AG04449 (cell line): ENCODE results near the gene DCAF11.

Experiments
- CTCF ChIA-PET: fragments of 350-600 bp; formaldehyde crosslinking; extraction: SDS; loops from one replicate; lab custom pipeline; 2021; ENCODE audit warnings: antibody characterized with exemption; lab: Yijun Ruan, JAX
- POLR2A ChIA-PET: fragments of 400-600, 350-600 bp; formaldehyde crosslinking; extraction: SDS; loops from one replicate; lab custom pipeline; 2020; ENCODE audit warnings: antibody characterized with exemption, inconsistent platforms; lab: Yijun Ruan, JAX
- DNase-seq: peaks from one replicate; pipeline ENCODE4 v3.0.0-alpha.2; 2010; ENCODE audit warnings: low read depth, low spot score
- H3K4me3 ChIP-seq: 2 replicates; pipeline ENCODE4 v1.5.1; 2011; ENCODE audit warnings: low read depth, mild to moderate bottlenecking, control low read depth, low read length
- TF ChIP-seq, protein P1 (sequence below): IDR thresholded peaks from one replicate; pipeline ENCODE4 v1.5.1; 2011; ENCODE audit warnings: mild to moderate bottlenecking, moderate library complexity, low read length, control low read depth, inconsistent platforms; ENCODE audit not compliant: insufficient read depth; ENCODE audit errors: missing control alignments

DCAF11 gene

DNA sequence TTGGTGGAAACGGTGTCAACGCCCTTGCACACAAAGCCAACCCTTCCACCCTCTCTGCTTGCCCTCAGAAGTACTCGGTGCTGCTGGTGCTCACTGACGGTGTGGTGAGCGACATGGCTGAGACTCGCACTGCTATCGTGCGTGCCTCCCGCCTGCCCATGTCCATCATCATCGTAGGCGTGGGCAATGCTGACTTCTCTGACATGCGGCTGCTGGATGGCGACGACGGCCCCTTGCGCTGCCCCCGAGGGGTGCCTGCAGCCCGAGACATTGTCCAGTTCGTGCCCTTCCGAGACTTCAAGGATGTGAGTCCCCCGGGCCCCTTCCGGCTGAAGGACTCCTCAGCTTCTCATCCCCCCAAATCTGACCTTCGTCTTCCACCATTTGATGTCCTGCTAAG lies 37.5 kb upstream of the DCAF11 start:
- ChIA-PET CTCF (interaction anchor here (0.6 to 3.4 kb wide), 2 partner anchors 13 to 31 kb away, joined by 4 to 19 read pairs; no protein-coding TSS in a partner anchor), POLR2A (no interaction called here)
- no peak overlapping the region for H3K4me3 ChIP-seq
- DNase-seq = no peak
- TF ChIP-seq, protein P1, sequence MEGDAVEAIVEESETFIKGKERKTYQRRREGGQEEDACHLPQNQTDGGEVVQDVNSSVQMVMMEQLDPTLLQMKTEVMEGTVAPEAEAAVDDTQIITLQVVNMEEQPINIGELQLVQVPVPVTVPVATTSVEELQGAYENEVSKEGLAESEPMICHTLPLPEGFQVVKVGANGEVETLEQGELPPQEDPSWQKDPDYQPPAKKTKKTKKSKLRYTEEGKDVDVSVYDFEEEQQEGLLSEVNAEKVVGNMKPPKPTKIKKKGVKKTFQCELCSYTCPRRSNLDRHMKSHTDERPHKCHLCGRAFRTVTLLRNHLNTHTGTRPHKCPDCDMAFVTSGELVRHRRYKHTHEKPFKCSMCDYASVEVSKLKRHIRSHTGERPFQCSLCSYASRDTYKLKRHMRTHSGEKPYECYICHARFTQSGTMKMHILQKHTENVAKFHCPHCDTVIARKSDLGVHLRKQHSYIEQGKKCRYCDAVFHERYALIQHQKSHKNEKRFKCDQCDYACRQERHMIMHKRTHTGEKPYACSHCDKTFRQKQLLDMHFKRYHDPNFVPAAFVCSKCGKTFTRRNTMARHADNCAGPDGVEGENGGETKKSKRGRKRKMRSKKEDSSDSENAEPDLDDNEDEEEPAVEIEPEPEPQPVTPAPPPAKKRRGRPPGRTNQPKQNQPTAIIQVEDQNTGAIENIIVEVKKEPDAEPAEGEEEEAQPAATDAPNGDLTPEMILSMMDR = no peak

DNA sequence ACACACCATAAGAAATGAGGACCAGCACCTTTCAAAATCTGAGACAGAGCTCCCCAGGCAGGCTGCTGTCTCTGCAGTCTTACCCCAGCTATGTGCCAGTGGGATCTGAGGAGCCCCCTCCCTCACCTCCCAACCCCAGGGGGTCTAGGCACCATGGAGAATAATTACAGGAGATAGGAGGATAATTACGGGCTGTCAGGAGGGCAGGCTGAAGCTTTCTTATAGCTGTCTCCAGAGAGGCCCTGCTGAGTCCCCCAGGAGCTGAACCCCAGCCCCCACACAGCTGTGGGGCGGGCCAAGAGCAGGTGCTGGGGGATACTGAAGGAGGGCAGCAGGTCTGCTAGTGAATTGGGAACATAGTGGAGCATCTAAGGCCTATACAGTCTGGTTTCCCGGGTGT lies 36.4 kb upstream of the DCAF11 start:
- no peak overlapping the region for H3K4me3 ChIP-seq
- TF ChIP-seq, protein P1 = no peak
- CTCF ChIA-PET = interaction anchor here (6.5 kb wide), 1 partner anchor 14 kb away, joined by 121 read pairs; the partner anchor contains the start of gene PCK2
- no peak for DNase-seq
- POLR2A ChIA-PET = no interaction called here

DNA sequence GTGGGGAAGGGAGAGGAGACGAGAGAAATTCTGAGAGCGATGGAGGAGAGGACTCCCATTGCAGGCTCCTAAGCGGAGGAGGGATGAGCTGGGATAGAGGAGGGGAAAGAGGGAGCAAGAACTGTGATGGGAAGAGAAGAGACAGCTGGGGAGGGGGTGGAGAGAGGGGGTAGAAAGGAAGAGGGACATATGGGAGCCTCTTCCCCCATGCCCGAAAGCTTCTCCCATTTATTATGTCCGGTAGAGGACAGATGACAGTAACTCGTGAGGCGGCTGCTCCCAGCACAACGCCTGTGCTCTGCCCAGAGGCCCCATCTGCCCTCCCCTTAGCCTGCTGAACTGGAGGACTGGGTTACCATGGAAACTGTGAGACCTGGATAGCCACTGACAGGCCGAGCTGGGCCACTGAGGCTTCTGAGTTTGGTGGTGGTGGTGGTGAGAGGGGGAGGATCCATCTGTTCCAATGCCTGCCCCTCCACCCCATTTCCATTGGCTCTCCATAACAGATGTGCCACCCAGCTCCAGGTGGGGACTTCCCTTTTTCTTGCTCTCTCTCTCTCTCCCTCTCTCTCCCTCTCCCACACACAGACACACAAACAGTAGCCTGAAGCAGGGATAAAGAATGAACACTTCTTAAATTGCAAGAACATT lies 35.0 kb upstream of the DCAF11 start:
- TF ChIP-seq, protein P1 = no peak
- no peak overlapping the region for H3K4me3 ChIP-seq
- ChIA-PET POLR2A (interaction anchor here (0.6 to 1.2 kb wide), 2 partner anchors 11 to 14 kb away, joined by 3 read pairs; partner anchors contain the start of gene PCK2), CTCF (interaction anchor here (1.0 to 6.5 kb wide), 7 partner anchors 9 to 254 kb away, joined by 3 to 121 read pairs (median 23); partner anchors contain the start of gene PCK2)
- DNase-seq = no peak

DNA sequence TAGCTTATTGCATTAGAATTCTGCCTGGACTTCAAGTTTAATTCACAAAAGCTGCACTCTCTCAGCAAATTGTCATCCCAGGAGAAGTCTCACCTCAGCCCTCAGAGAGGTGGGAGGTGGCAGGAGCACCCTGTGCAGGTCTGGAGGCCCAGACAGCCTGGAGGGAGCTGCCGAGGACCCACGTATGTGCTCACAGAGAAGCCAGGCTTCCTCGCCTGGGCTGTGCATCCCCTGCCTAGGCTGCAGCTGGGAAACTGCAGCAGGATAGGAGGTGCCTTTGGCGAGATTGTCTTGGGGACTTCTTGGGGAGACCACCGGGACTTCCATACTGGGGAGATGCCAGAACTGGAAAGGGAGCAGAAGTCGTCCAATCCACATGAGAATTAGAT lies 34.4 kb upstream of the DCAF11 start:
- TF ChIP-seq, protein P1 = no peak
- no peak overlapping the region for H3K4me3 ChIP-seq
- POLR2A ChIA-PET = interaction anchor here (1.2 kb wide), 1 partner anchor 10 kb away, joined by 3 read pairs; no protein-coding TSS in a partner anchor

DNA sequence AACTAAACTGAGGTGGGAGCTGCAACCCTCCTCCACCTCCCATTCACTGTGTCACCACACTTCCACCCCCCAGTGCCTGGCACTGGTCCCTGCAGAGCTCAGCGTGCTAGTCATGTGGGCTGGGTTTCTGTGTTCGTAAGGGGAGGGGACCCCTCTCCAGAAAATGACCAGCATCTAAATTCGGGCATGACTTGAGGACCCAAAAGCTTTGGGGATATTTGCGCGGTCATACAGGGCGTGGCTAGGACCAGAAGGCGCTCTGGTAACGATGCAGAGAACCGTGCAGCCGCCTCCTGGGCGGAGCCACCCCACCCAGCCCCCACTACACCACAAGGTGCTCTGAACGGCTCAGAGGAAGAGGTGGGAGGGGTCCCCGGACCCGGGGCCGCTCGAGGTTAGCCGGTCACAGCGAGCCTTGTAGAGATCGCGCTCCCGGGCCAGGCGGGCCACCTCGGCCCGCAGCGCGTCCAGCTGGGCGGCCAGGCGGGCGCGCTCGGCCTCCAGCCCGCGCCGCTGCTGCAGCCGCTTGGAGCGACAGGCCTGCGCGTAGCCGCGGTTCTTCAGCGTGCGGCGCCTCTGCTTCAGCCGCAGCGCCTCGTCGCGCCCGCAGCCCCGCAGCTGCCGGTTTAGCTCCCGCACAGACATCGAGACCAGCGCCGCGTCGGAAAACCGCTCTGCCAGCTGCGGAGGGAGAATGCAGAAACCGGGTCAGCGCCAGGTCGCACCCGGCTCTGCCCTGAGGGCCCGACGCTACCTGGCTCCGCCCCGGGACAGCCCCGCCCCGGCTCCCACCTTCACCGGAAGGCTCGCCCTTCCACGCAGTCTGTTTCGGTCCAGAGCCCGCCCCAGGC lies 33.5 kb upstream of the DCAF11 start:
- CTCF ChIA-PET = interaction anchor here (0.9 to 6.5 kb wide), 9 partner anchors 8 to 252 kb away, joined by 3 to 121 read pairs (median 6); partner anchors contain the start of genes IRF9 and PCK2
- TF ChIP-seq, protein P1 = no peak
- H3K4me3 ChIP-seq = peak overlapping the region; percentile 55
- DNase-seq = no peak
- POLR2A ChIA-PET = interaction anchor here (1.2 to 2.2 kb wide), 2 partner anchors 9 to 13 kb away, joined by 3 to 8 read pairs; partner anchors contain the start of gene PCK2

More for the DNA sequence above, 34.4 kb upstream of the DCAF11 start:
- no peak for DNase-seq
- CTCF ChIA-PET = interaction anchor here (0.9 to 6.5 kb wide), 8 partner anchors 9 to 253 kb away, joined by 3 to 121 read pairs (median 14); partner anchors contain the start of gene PCK2
